Body of pancreas (tissue), 4 donors: ENCODE data around the gene HHATL. TPM values are rescaled to one million over a fixed set of nuclear protein-coding genes. Genes with fewer than 3 reads are reported as not detected.

Experiments used
- ATAC-seq: fragments of 150-250 bp; one replicate; pipeline ENCODE4 v1.9.1; 2016
- DNase-seq, 4 donors: peaks; one replicate each; pipeline ENCODE4 v3.0.0-alpha.2; 2019
- H3K27ac ChIP-seq, 4 donors: fragments of 200-600 bp; sonication (generic); 1 replicate in 3 of 4; 2 replicates in 1 of 4; pipeline versions ENCODE4 v1.5.1 to v1.6.1; 2016 to 2019; ENCODE audit warnings: mild to moderate bottlenecking in 1 of 4, mixed read lengths in 1 of 4, moderate library complexity in 1 of 4
- H3K27me3 ChIP-seq, 2 donors: fragments of 200-600 bp; sonication (generic); one replicate each; pipeline ENCODE4 v1.6.0; 2016; ENCODE audit warnings: mild to moderate bottlenecking in 1 of 2
- H3K36me3 ChIP-seq, 2 donors: fragments of 200-600 bp; sonication (generic); replicated peaks in 1 of 2; 2 replicates each; pipeline ENCODE4 v1.5.1; 2016; ENCODE audit warnings: low read depth in 2 of 2; ENCODE audit not compliant: insufficient read depth in 1 of 2
- H3K4me1 ChIP-seq: fragments of 200-600 bp; sonication (generic); one replicate; pipeline ENCODE4 v1.6.0; 2016
- H3K4me3 ChIP-seq, 2 donors: fragments of 200-600 bp; sonication (generic); 1 replicate in 1 of 2; 2 replicates in 1 of 2; pipeline ENCODE4 v1.5.1; 2016 to 2019
- H3K9me3 ChIP-seq, 3 donors: fragments of 200-600 bp; sonication (generic); 1 replicate in 2 of 3; 2 replicates in 1 of 3; pipeline ENCODE4 v1.5.1; 2016
- CTCF ChIP-seq, 7 experiments: fragments of 450-650 bp in 4 of 7; fragments of 200-600 bp in 3 of 7; sonication (generic) in 3 of 7; IDR thresholded peaks; one replicate each; pipeline ENCODE4 v1.5.1; 2016 to 2019; ENCODE audit warnings: antibody characterized with exemption in 7 of 7
- POLR2A ChIP-seq, 3 donors: fragments of 450-650 bp; IDR thresholded peaks; one replicate each; pipeline ENCODE4 v1.6.1; 2016; ENCODE audit warnings: antibody characterized with exemption in 3 of 3, mild to moderate bottlenecking in 2 of 3
- WGBS, 2 donors: methylation state at CpG; one replicate each; pipeline ENCODE4 v1.1.5; 2017; 5-methylcytosine and 5-hydroxymethylcytosine counted together
- intact Hi-C: fragments of 100-400 bp; cut with DNase I; formaldehyde crosslinking; loops from one replicate; pipeline ENCODE4 v1.15.1; 2023
- total RNA-seq, 2 donors: library from RNA; depleted of rRNA; stranded (reverse); fragments of >200 nt; gene quantifications; one replicate each; pipeline ENCODE4 v1.1.0, GENCODE V29; 2016

HHATL gene
- total RNA-seq, 2 donors from 2014 or later: 0.26 TPM; not detected in 1

GRCh38 chr3:42732196-42732828 lies 29.7 kb upstream of the HHATL start:
- no peaks in the 10 kb centered on the region for H3K36me3 ChIP-seq
- peak; percentile 66 for ATAC-seq

GRCh38 chr3:42731476-42732195 lies 29.0 kb upstream of the HHATL start:
- H3K4me3 ChIP-seq: no peak overlapping the region
- intact Hi-C loops: no loop called here
- no peak for TF ChIP-seq POLR2A (IDR thresholded peaks at IDR 0.05)
- TF ChIP-seq CTCF (IDR thresholded peaks at IDR 0.05): no peak
- peak overlapping the region in 2 of 4 donors; percentile 30 to 59 for H3K27ac ChIP-seq
- H3K36me3 ChIP-seq: no peaks in the 10 kb centered on the region
- peaks cover 12% of the 10 kb centered on the region for H3K4me1 ChIP-seq
- no peaks in the 10 kb centered on the region for H3K9me3 ChIP-seq
- peak; percentile 4 for ATAC-seq
- H3K27me3 ChIP-seq: no peaks in the 10 kb centered on the region
- no peak for DNase-seq
- WGBS, 2 donors: 72 to 80% methylated on average over 4 to 6 of the region's 6 CpGs

More at GRCh38 chr3:42732196-42732828, 29.7 kb upstream of the HHATL start:
- Histone ChIP-seq H3K27me3 (no peaks in the 10 kb centered on the region), H3K9me3 (no peaks in the 10 kb centered on the region), H3K27ac (peak overlapping the region in 2 of 4 donors; percentile 30 to 59), H3K4me3 (no peak overlapping the region), H3K4me1 (peaks cover 12% of the 10 kb centered on the region)
- TF ChIP-seq POLR2A (IDR thresholded peaks at IDR 0.05) (no peak), CTCF (IDR thresholded peaks at IDR 0.05) (no peak)
- WGBS, 2 donors: 45 to 56% methylated on average over 3 to 4 of the region's 4 CpGs
- intact Hi-C loops: no loop called here
- peak in 2 of 4 donors; percentile 28 to 29 for DNase-seq

- no peak for ATAC-seq
- H3K9me3 ChIP-seq: no peaks in the 10 kb centered on the region
- no peak overlapping the region for H3K27ac ChIP-seq
- 74 to 82% methylated on average over 2 to 3 of the region's 3 CpGs for WGBS, 2 donors
- TF ChIP-seq CTCF (IDR thresholded peaks at IDR 0.05): no peak
- no peak for TF ChIP-seq POLR2A (IDR thresholded peaks at IDR 0.05)
- DNase-seq: no peak
- H3K36me3 ChIP-seq: no peaks in the 10 kb centered on the region
- peaks cover 12% of the 10 kb centered on the region for H3K4me1 ChIP-seq
- no peaks in the 10 kb centered on the region for H3K27me3 ChIP-seq
- no peak overlapping the region for H3K4me3 ChIP-seq
- intact Hi-C loops: no loop called here
Measured at GRCh38 chr3:42730706-42731420, 28.3 kb upstream of the HHATL start.

- no peak overlapping the region for H3K4me3 ChIP-seq
- no peaks in the 10 kb centered on the region for H3K36me3 ChIP-seq
- intact Hi-C loops: no loop called here
- peaks cover 12% of the 10 kb centered on the region for H3K4me1 ChIP-seq
- no peak overlapping the region for H3K27ac ChIP-seq
- ATAC-seq (no peak), DNase-seq (no peak)
- no peaks in the 10 kb centered on the region for H3K27me3 ChIP-seq
- 81% methylated on average over 8 to 11 of the region's 11 CpGs for WGBS, 2 donors
- H3K9me3 ChIP-seq: no peaks in the 10 kb centered on the region
- TF ChIP-seq POLR2A (IDR thresholded peaks at IDR 0.05): no peak
- no peak for TF ChIP-seq CTCF (IDR thresholded peaks at IDR 0.05)
Measured at GRCh38 chr3:42730294-42730693, 27.7 kb upstream of the HHATL start.
